Activated naive CD4-positive, alpha-beta T cell treated with anti-CD3 and anti-CD28 coated beads for 36 hours (primary cell): ENCODE results near the gene SRPRA. TPM values are rescaled to one million over a fixed set of nuclear protein-coding genes. Genes with fewer than 3 reads are reported as not detected.
"Not testable (repeated sequence)": the region's sequence is repeated elsewhere in the genome, so short reads cannot be mapped to it uniquely, and the experiment has no call there.

Experiments used
- CTCF ChIA-PET: fragments of 350-600 bp; sonication (Branson Sonifier 250); formaldehyde crosslinking; loops from one replicate; lab custom pipeline; 2021; ENCODE audit warnings: antibody characterized with exemption; lab: Charles Lee
- DNase-seq: peaks from one replicate; pipeline ENCODE4 v3.0.0-alpha.2; 2020
- H3K27ac Mint-ChIP-seq: one replicate; pipeline ENCODE4 v1.8.0; 2021; ENCODE audit warnings: mild to moderate bottlenecking, mixed read lengths
- H3K27me3 Mint-ChIP-seq: one replicate; pipeline ENCODE4 v1.8.0; 2021; ENCODE audit warnings: low read depth, mixed read lengths
- H3K36me3 Mint-ChIP-seq: one replicate; pipeline ENCODE4 v1.8.0; 2021; ENCODE audit warnings: low read depth, mixed read lengths
- H3K4me1 Mint-ChIP-seq: one replicate; pipeline ENCODE4 v1.8.0; 2021; ENCODE audit warnings: low read depth, mixed read lengths
- H3K4me3 Mint-ChIP-seq: one replicate; pipeline ENCODE4 v1.8.0; 2021; ENCODE audit warnings: mild to moderate bottlenecking, moderate library complexity, mixed read lengths
- H3K9me3 Mint-ChIP-seq: one replicate; pipeline ENCODE4 v1.8.0; 2021; ENCODE audit warnings: mixed read lengths
- intact Hi-C: fragments of 100-400 bp; cut with micrococcal nuclease; formaldehyde crosslinking; loops from one replicate; pipeline ENCODE4 v1.15.1; 2023
- total RNA-seq, 2 experiments: library from RNA; stranded (reverse); gene quantifications; one replicate each; pipeline ENCODE4 v1.2.3, GENCODE V29; 2021

Gene SRPRA
- total RNA-seq, result 100 to 1,000 TPM; 137 to 142 TPM

GRCh38 chr11:126268708-126269579 lies at the start of gene SRPRA, which contains the start of gene FOXRED1:
SRPRA (minus strand) TSS chr11:126268895; CDS start chr11:126268804, 91 bp downstream.
FOXRED1 (plus strand) TSS chr11:126269154; CDS start chr11:126269207, 53 bp downstream.
- Mint-ChIP-seq H3K4me1 (peaks cover 33% of the 10 kb centered on the region), H3K9me3 (no peaks in the 10 kb centered on the region), H3K4me3 (peak within 1 kb of the TSS; percentile 93), H3K27ac (peak within 1 kb of the TSS; percentile 95), H3K36me3 (peaks cover 53% of the 10 kb centered on the region), H3K27me3 (no peaks in the 10 kb centered on the region)
- intact Hi-C loops, result loop anchor here (1.0 to 5.0 kb wide), 8 partner anchors 13 to 677 kb away; partner anchors contain the start of genes CHEK1, DCPS, FAM118B and PUS3
- peak; percentile 100 for DNase-seq
- CTCF ChIA-PET, result no interaction called here

GRCh38 chr11:126317756-126318573 lies 49.3 kb upstream of the SRPRA start:
- peaks cover 10% of the 10 kb centered on the region for H3K9me3 Mint-ChIP-seq
- intact Hi-C loops, result loop anchor here (1.0 to 10.0 kb wide), 5 partner anchors 14 to 677 kb away; partner anchors contain the start of gene DCPS
- peak overlapping the region; percentile 44 for H3K4me3 Mint-ChIP-seq
- peaks cover 32% of the 10 kb centered on the region for H3K4me1 Mint-ChIP-seq
- H3K27me3 Mint-ChIP-seq, result no peaks in the 10 kb centered on the region
- peaks cover 25% of the 10 kb centered on the region for H3K36me3 Mint-ChIP-seq
- CTCF ChIA-PET, result interaction anchor here (1.0 to 3.3 kb wide), 6 partner anchors 7 to 163 kb away, joined by 3 to 19 read pairs (median 4); no protein-coding TSS in a partner anchor
- peak; percentile 59 for DNase-seq
- H3K27ac Mint-ChIP-seq, result peak overlapping the region; percentile 43

GRCh38 chr11:126317432-126317755 lies 48.7 kb upstream of the SRPRA start:
- Mint-ChIP-seq H3K27me3 (no peaks in the 10 kb centered on the region), H3K4me3 (peak overlapping the region; percentile 44), H3K9me3 (peaks cover 10% of the 10 kb centered on the region), H3K27ac (peak overlapping the region; percentile 43), H3K36me3 (peaks cover 27% of the 10 kb centered on the region), H3K4me1 (peaks cover 32% of the 10 kb centered on the region)
- CTCF ChIA-PET, result interaction anchor here (1.0 to 3.3 kb wide), 2 partner anchors 37 to 163 kb away, joined by 4 to 12 read pairs; no protein-coding TSS in a partner anchor
- intact Hi-C loops, result loop anchor here (1.0 to 10.0 kb wide), 4 partner anchors 13 to 677 kb away; partner anchors contain the start of gene DCPS
- no peak for DNase-seq

- Mint-ChIP-seq H3K4me3 (no peak overlapping the region), H3K4me1 (peaks cover 27% of the 10 kb centered on the region), H3K27me3 (no peaks in the 10 kb centered on the region), H3K36me3 (peaks cover 40% of the 10 kb centered on the region), H3K9me3 (peaks cover 10% of the 10 kb centered on the region), H3K27ac (no peak overlapping the region)
- CTCF ChIA-PET, result interaction anchor here (0.9 to 8.3 kb wide), 2 partner anchors 42 to 168 kb away, joined by 3 to 98 read pairs; partner anchors contain the start of gene ST3GAL4
- intact Hi-C loops, result loop anchor here (10.0 kb wide), 1 partner anchor 681 kb away; no protein-coding TSS in a partner anchor
- no peak for DNase-seq
These were observed 45.1 kb upstream of the SRPRA start for GRCh38 chr11:126313826-126314225.

GRCh38 chr11:126312961-126313360 lies 44.3 kb upstream of the SRPRA start:
- CTCF ChIA-PET, result interaction anchor here (2.4 to 8.3 kb wide), 3 partner anchors 8 to 169 kb away, joined by 5 to 98 read pairs (median 19); partner anchors contain the start of gene ST3GAL4
- H3K36me3 Mint-ChIP-seq, result peaks cover 40% of the 10 kb centered on the region
- peaks cover 10% of the 10 kb centered on the region for H3K9me3 Mint-ChIP-seq
- H3K27ac Mint-ChIP-seq, result no peak overlapping the region
- no peak overlapping the region for H3K4me3 Mint-ChIP-seq
- DNase-seq, result no peak
- intact Hi-C loops, result loop anchor here (10.0 kb wide), 1 partner anchor 682 kb away; no protein-coding TSS in a partner anchor
- peaks cover 19% of the 10 kb centered on the region for H3K4me1 Mint-ChIP-seq
- no peaks in the 10 kb centered on the region for H3K27me3 Mint-ChIP-seq

- CTCF ChIA-PET, result interaction anchor here (0.7 to 8.3 kb wide), 13 partner anchors 7 to 251 kb away, joined by 3 to 98 read pairs (median 7); partner anchors contain the start of gene ST3GAL4
- intact Hi-C loops, result loop anchor here (10.0 kb wide), 1 partner anchor 683 kb away; no protein-coding TSS in a partner anchor
- H3K4me1 Mint-ChIP-seq, result peaks cover 15% of the 10 kb centered on the region
- no peak overlapping the region for H3K27ac Mint-ChIP-seq
- no peak for DNase-seq
- peaks cover 35% of the 10 kb centered on the region for H3K36me3 Mint-ChIP-seq
- no peak overlapping the region for H3K4me3 Mint-ChIP-seq
- no peaks in the 10 kb centered on the region for H3K27me3 Mint-ChIP-seq
- H3K9me3 Mint-ChIP-seq, result peaks cover 10% of the 10 kb centered on the region
These were observed 43.0 kb upstream of the SRPRA start for GRCh38 chr11:126311401-126312291.

GRCh38 chr11:126310992-126311310 lies 42.3 kb upstream of the SRPRA start:
- no peak overlapping the region for H3K27ac Mint-ChIP-seq
- intact Hi-C loops, result loop anchor here (1.0 to 10.0 kb wide), 2 partner anchors 169 to 684 kb away; no protein-coding TSS in a partner anchor
- peaks cover 5% of the 10 kb centered on the region for H3K9me3 Mint-ChIP-seq
- DNase-seq, result no peak
- no peak overlapping the region for H3K4me3 Mint-ChIP-seq
- no peaks in the 10 kb centered on the region for H3K27me3 Mint-ChIP-seq
- H3K4me1 Mint-ChIP-seq, result peaks cover 13% of the 10 kb centered on the region
- CTCF ChIA-PET, result interaction anchor here (0.6 to 8.3 kb wide), 18 partner anchors 8 to 250 kb away, joined by 3 to 98 read pairs (median 6); partner anchors contain the start of gene ST3GAL4
- H3K36me3 Mint-ChIP-seq, result peaks cover 30% of the 10 kb centered on the region

GRCh38 chr11:126310200-126310991 lies 41.7 kb upstream of the SRPRA start:
- no peak overlapping the region for H3K4me3 Mint-ChIP-seq
- CTCF ChIA-PET, result interaction anchor here (0.6 to 8.3 kb wide), 20 partner anchors 9 to 250 kb away, joined by 3 to 98 read pairs (median 5); partner anchors contain the start of gene ST3GAL4

GRCh38 chr11:126308771-126309170 lies 40.1 kb upstream of the SRPRA start:
- H3K36me3 Mint-ChIP-seq, result peaks cover 22% of the 10 kb centered on the region
- H3K27me3 Mint-ChIP-seq, H3K4me3 Mint-ChIP-seq, H3K27ac Mint-ChIP-seq, H3K9me3 Mint-ChIP-seq, intact Hi-C loops, DNase-seq: not testable (repeated sequence)
- H3K4me1 Mint-ChIP-seq, result peaks cover 27% of the 10 kb centered on the region
- CTCF ChIA-PET, result interaction anchor here (1.4 to 8.3 kb wide), 2 partner anchors 13 to 173 kb away, joined by 5 to 98 read pairs; no protein-coding TSS in a partner anchor

More at GRCh38 chr11:126310200-126310991, 41.7 kb upstream of the SRPRA start:
- intact Hi-C loops, result loop anchor here (1.0 to 10.0 kb wide), 2 partner anchors 170 to 684 kb away; no protein-coding TSS in a partner anchor
- Mint-ChIP-seq H3K27ac (no peak overlapping the region), H3K9me3 (peaks cover 3% of the 10 kb centered on the region), H3K36me3 (peaks cover 30% of the 10 kb centered on the region), H3K4me1 (peaks cover 18% of the 10 kb centered on the region), H3K27me3 (no peaks in the 10 kb centered on the region)
- DNase-seq, result peak; percentile 70

GRCh38 chr11:126308271-126308671 lies 39.6 kb upstream of the SRPRA start:
- Mint-ChIP-seq H3K9me3 (no peaks in the 10 kb centered on the region), H3K4me3 (no peak overlapping the region), H3K27me3 (no peaks in the 10 kb centered on the region), H3K4me1 (peaks cover 28% of the 10 kb centered on the region), H3K27ac (no peak overlapping the region), H3K36me3 (peaks cover 23% of the 10 kb centered on the region)
- intact Hi-C loops, result no loop called here
- CTCF ChIA-PET, result interaction anchor here (1.6 to 8.3 kb wide), 2 partner anchors 11 to 174 kb away, joined by 7 to 98 read pairs; no protein-coding TSS in a partner anchor
- no peak for DNase-seq
